Activated T-cell treated with anti-CD3 and anti-CD28 coated beads, Interleukin-2, amount 50 U/mL, for 48 hours (primary cell): ENCODE measurements around the gene IL17RA.

Source experiments
- DNase-seq, 2 experiments: peaks; one replicate each; pipeline ENCODE4 v3.0.0-alpha.2; 2020

The IL17RA gene

GRCh38 chr22:17106161-17106784 lies 21.5 kb downstream of the IL17RA start:
- no peak for DNase-seq

GRCh38 chr22:17106785-17107546 lies 22.2 kb downstream of the IL17RA start:
- peak; percentile 58 to 63 for DNase-seq

GRCh38 chr22:17107547-17107810 lies 22.7 kb downstream of the IL17RA start:
- DNase-seq, result no peak

- no peak for DNase-seq
These were observed 23.7 kb downstream of the IL17RA start for GRCh38 chr22:17108256-17109112.

GRCh38 chr22:17109113-17109865 lies 24.5 kb downstream of the IL17RA start:
- no peak for DNase-seq

GRCh38 chr22:17109976-17110375 lies 25.2 kb downstream of the IL17RA start:
- DNase-seq, result no peak

GRCh38 chr22:17110791-17111550 lies 26.2 kb downstream of the IL17RA start:
- DNase-seq, result no peak

GRCh38 chr22:17112491-17113042 lies 27.8 kb downstream of the IL17RA start:
- DNase-seq, result no peak

DNA sequence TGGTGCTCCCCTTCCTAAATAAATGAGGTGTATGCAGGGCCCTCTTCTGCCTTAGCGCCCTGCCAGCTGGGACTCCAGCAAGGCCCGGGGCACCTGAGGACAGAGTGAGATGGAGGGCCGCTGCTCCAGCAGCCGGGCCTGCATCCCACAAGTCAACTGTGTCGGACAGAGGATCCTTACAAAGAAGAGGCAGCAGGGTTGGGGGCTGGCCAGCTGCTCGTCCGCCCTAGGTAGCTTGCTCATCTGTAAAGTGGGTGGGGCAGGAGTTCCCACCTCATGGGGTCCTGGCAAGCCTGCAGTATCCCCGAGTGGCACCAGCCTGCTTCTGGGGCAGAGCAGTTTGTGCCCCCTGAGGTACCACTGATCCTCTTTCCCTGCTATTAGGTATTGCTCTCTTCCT lies 28.8 kb downstream of the IL17RA start:
- no peak for DNase-seq

DNA sequence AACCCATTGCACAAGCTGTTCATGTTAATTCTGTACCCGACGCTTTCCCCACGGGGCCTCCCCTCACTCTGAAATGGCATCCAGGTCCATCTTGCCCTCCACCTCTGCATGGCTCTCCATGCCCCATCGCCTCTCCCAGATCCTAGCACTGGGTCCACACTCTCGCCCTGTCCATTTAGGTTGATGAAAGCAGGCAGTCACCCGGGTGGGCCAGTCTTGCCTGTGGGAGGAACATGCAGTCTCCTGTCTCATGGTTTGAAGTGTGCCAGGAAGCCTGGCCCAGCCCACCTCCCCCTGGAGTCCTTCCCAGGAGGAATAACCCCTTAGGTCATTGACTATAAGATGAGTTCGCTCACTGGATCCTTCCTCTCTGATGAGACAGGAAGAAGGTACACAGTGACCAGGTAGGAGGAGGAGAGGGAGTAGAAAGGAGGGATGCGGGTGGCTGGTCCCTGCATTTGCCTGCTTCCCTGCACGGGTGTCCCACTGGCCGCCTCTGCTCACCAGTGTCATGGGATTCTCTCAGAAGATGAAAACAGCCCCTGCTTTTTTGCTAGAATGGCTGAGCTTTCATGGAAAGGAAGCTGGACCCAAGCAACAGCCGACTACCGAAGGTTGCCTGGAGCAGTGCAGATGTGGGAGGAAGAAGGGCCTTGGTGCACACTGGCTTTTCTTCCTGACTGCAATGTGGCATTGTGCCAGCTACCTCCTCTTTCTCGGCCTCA lies 29.5 kb downstream of the IL17RA start:
- DNase-seq, result no peak

- no peak for DNase-seq
These were observed 30.1 kb downstream of the IL17RA start for GRCh38 chr22:17114898-17115235.

DNA sequence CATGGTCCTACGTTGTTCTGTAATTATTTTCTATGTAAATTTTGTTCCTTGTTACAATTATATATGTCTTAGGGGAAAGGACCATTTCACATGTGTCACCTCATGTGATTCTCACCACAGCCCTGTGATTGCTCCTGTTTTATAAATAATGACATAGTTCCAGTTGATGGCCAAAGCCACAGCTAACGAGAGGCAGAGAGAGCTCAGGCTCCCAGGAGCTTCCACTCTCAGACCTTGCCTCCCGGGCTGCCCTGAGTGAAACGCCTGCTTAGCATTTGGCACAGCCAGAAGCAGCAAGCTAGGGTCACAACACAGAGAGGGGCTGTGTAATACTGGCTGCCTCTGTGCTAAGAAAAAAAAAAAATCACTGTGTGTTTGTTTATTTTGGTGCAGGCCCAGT lies 30.4 kb downstream of the IL17RA start:
- no peak for DNase-seq

DNA sequence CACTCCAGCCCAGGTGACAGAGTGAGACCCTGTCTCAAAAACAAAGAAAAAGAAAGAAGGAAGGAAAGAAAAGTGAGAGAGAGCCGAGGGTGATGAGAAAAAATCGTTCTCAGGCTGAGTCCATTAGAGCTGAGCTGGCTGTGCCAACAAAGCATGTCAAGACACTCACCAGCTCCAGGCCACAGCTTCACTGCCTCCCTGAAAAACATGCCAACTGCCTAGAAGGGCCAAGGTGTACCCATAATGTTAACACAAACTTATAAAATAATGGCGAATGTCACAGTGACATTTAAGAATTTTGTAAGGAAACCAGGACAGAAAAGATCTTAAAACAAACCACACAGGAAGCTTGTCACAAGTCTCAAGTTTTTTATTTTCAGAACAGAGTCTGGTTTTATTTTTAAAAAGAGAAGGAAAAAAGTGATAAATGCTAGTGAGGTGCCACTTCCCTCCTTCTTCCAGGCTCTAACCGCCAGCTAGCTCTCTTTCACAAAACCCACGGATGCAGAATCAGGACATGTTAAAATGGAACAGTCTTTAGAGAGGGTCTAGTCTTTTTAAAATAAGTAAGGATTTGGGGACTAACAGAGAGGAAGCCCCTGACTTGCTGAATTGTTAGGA lies 31.3 kb downstream of the IL17RA start:
- DNase-seq, result no peak

- DNase-seq, result no peak
These were observed 32.0 kb downstream of the IL17RA start for GRCh38 chr22:17116572-17117330.

DNA sequence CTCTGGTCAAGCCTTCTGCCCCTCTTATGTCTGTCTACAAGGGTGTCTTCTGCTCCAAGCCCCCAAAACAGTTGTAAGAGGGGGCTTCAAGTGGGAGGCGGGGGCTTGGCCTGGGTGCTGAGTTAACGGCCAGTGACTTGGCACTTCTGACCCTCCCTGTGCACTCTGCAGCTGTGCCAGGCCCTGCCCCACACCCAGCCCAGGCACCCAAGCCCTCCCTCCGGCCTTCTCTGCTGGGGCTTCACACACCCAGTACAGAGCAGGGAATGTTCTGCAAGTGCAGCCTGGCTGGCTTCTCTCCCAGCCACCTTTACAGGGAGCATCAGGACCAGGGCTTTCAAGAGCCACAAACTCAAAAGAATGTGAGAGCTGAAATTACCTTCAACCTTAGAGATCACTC lies 32.6 kb downstream of the IL17RA start:
- DNase-seq, result no peak

- DNase-seq, result no peak
These were observed 33.1 kb downstream of the IL17RA start for GRCh38 chr22:17117890-17118289.

DNA sequence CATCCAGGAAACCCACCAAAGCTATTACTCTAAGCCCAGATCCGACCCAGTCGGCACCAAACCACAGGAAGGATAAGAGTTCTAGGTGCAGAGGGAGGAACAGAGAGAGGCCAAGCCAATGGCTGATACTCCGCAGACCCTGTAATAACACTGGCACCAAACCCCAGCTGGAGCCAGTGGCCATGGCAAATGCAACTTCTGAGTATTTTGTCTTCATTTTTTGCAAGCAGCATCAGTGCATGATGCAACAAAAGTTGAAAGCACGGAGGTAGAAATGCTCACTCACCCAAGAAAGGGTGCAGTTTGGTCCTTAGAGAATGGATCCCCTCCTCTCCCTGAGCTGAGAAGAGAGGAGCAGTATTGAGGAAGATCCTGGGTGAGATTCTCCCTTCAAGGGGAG lies 33.5 kb downstream of the IL17RA start:
- no peak for DNase-seq

GRCh38 chr22:17119481-17120202 lies 34.8 kb downstream of the IL17RA start:
- peak; percentile 39 to 55 for DNase-seq

DNA sequence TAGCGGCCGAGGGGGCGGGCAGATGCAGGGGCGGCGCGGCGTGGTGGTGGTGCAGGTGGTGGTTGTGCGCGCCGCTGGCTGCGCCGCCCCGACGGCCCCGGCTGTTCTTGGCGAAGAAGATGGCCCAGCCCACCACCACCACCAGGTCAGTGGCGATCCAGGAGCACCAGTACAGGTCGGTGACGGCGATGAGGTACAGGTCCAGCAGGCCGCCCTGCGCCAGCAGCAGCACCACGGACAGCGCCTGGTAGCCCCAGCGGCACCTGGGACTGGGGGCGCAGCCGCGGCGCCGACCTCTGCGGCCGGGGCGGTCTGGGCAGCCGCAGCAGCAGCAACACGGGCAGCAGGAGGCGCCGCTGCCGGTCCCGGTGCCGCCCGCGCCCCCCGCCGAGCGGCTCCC lies 35.5 kb downstream of the IL17RA start:
- peak; percentile 51 to 72 for DNase-seq
